NCI-H69 (cell line): Measurements from ENCODE around the gene CLEC16A.
A peak's percentile ranks its signal among the peaks of the same experiment; 100 is the strongest.
"Not testable (repeated sequence)": the region's sequence is repeated elsewhere in the genome, so short reads cannot be mapped to it uniquely, and the experiment has no call there.

ENCODE experiments used
- DNase-seq: peaks from one replicate; lab custom pipeline; 2025; lab: John Stamatoyannopoulos, UW

The CLEC16A gene

DNA sequence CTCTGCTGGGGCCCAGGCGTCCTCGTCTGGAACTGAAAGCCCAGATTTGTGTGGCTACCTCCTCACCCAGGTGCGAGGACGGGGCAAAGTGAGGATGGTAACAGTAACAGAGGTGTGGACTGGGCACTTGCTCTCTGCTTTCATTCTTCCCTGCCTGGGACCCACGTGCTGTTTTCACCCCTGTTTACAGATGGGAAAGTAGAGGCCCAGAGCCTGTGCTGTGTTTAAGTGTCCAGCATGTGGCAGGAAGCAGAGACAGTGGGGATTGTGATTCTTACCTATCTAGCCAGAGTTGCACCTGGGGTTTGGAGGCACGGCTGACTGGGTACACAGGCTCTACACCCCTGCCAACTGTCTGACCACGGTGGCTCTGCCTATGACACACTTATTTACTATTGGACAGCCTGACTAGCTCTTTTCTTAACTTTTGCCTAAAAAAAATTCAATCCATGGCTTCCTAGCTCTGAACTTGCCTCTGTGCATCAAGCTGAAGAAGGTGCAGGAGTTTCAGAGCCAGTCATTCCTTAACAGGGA, 155.4 kb downstream of the CLEC16A start:
- no peak for DNase-seq

DNA sequence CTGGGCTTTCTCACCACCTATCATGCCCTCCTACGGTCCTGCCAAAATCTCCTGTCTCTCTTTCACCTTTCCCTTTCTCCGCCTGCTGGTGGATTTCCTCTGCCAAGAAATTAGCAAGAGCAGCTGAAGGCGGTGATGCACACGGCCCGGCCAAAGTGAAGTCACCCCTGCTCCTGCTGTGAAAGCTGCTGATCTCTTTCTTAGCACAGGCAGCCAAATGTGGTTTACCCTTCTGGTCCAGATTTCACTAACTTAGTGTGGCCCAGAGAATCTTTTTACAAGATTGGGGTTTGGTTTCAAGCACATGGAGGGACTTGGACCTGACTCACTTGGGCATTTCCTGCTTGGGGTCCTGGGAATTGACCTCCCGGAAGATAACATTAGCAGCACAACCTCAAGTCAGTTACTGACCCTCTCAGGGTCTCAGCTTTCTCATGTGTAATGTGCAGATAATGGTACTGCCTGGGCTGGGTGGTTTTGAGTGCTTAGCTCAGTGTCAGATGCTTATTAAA, 155.9 kb downstream of the CLEC16A start:
- peak; percentile 25 for DNase-seq

DNA sequence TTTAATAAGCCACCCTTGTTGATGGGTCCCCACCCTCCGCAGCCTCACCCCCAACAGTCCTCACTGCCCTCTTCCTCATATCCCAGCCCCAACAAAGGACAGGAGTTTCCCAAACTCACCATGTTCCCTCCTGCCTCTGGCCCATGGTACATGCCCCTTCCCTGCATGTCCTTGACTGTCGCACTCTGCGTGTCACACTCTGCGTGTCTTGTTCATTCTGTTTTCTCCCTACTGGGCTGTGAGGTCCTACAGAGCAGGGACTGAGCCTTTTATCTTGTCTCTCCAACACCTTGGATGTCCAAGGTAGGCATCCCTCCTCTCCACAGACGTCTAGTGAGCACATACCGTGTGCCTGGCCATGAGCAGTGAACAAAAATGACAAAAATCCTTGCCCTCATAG, 156.9 kb downstream of the CLEC16A start:
- DNase-seq = no peak

DNA sequence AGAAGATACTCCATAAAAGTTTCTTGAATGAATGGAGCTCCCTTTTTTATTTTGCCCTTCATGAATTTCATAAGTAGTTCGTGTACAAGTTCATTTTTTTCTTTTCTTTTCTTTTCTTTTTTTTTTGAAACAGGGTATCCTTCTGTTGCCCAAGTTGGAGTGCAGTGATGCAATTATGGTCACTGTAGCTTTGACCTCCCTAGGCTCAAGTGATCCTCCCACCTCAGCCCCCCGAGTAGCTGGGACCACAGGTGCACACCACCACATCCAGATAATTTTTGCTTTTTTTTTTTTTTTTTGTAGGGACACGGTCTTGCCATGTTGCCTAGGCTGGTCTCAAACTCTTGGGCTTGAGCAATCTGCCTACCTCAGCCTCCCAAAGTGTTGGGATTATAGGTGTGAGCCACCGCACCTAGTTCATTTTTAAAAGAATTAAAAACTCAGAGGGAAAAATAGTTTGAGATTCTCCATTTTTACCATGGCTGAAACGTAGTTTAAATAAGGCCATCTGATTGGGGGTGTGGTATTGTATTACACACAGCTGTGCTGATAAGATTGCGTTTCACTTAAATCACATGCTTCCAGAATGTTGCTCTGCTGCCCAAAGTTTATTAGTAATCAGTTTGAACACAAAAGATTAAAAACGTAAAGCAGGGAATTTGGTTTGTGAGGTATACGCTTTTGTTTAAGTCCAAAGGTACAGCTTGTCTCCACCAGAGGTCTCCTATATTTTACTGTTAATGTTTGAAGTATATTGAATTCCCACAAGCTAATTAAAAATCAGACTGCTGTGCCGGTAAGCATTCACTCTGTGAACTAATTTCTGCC, 157.5 kb downstream of the CLEC16A start:
- DNase-seq = no peak

DNA sequence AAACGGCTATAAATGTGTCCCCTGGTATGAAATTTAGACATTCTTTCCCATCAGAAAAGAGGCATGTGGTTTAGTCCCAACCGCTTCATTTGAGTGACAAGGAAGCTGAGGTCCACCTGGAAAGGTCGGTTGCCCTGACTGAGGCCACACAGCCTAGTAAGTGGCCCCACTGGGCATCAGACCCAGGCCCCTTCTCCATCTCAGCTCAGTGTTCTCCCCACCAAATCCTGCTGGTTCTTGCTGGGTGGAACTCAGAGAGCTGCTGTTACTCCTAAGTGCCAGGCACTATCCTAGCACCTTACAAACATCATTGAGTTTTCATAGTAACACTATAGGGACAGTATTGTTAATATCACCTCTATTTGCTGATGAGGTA, 158.1 kb downstream of the CLEC16A start:
- no peak for DNase-seq

DNA sequence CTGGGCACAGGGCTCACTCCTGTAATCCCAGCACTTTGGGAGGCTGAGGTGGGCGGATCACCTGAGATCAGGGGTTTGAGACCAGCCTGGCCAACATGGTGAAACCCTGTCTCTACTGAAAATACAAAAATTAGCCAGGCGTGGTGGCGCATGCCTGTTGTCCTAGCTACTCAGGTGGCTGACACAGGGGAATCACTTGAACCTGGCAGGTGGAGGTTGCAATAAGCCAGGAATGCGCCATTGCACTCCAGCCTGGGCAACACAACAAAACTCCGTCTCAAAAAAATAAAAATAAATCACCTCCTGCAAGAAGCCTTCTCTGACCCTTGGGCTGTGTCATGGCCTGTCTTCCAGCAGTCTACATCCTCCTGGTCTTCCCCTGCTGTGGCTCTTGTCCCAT, 158.9 kb downstream of the CLEC16A start:
- DNase-seq = not testable (repeated sequence)

DNA sequence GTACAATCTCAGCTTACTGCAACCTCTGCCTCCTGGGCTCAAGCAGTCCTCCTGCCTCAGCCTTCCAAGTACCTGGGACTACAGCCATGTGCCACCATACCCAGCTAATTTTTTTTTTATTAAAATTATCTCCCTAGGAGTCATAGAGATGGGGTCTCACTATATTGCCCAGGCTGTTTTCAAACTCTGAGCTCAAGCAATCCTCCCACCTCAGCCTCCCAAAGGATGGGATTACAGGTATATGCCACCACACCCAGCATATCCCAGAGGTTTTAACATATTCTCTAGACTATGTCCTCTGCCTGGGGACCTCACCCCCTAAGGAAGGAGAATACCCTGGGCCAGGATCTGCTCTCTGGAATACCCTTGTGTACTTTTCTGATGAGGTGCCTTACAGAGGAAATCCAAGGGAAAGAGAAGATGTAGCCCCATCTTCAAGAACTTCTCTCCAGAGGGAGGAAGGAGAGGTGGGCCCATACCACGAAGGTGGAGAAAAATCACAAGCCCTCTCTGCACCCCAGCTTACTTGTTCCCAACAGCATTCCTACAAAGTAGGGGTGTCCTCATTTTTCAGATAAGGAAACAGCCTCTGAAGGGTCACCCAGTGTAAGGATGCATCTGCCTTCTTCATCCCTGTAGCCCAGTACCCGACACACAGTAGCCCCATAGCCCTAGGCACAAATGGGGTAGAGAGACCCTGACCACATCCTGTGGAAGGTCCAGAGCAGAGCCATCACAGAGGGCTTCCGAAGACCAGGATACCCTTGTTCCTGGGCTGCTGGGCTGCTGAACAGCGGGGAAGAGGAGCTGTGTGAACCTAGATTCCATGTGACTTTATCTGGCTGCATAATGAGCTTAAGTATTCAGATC, 160.0 kb downstream of the CLEC16A start:
- DNase-seq = no peak

DNA sequence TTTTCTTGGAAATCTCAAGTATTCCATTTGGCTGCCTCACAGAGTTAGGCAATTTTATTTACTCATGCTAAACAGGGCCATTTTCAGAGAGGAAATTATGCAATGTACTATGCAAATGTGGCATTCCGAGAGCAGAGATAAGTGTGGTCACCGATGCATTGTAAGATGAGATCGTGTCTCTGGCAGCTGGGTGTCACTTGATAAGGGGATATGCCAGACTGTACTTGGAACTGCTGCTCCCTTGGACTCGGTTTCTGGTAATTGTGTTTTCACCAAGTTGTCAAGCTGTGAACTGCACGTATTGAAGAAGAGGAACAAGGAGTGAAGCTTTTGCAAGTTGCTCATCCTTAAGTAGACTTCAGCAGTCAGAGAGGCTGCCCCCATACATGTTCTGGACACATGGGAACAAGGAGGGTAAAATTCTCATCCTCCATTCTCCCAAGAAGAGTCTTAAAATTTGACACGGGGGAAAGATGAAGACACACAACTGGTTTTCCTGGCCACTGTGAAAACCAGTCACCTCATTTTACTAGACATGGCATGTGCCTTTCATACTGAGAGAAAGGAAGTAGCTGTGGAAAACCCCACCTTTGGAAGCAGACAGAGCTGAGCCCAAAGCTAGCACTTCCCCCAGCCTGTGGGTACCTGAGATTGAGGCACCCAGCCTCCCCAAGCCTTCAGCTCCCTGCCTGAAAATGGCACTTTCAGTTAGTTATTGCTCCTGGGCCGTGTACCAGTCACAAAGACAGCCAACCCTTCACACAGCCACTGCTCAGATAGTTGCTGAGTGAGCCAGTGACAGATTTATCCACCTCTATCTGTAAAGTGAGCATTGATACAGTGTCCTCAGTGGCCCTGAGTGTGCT, 160.9 kb downstream of the CLEC16A start:
- DNase-seq = peak; percentile 20

DNA sequence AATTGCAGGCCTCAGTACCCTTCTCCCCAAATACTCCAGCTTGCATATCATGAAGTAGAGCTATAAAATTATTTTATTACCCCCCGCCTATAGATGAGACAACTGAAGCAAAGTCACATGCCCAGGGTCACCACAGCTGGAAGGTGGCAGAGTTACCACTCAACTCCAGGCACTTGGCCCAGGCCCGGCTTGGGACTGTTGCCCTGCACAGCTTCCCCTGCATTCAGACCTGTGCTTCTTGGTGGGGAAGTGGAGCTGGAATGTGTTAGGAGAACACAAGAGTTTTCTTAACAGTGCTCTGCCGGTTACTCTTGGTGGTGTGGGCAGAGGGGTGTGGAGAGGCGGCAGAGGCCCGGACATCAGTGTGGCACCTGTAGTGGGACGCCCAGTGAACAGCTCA, 162.4 kb downstream of the CLEC16A start:
- no peak for DNase-seq

DNA sequence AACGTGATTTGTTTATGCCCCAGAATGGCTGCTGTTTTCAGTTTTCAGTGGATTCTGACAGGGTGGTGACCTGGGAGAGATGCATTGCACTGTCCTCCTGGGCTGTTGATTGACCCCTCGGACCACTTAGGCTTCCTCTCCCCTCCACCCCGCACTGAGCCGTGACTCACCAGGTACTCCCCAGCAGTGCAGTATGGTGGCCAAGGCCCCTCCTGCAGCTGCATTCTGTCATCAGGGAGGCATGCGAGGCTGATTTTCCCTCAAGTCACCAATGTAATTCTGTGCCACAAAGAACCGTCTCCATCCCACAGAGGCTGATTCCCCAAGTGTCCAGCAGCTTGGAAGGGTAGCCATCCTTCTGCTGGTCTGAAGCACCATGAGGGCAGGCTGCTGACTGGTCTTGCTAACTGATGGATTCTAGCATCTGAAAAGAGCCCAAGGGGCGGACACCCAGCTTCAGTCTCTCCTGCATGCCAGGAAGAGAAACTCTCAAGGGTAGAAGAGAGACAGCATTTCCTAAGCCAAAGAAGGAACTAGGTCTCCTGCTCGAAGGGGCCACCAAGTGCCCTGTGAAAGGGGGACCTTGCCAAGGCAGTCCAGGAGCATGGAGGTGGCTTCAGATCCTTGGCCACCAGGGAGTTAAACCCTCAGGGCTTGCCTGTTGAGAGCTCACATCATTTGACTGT, 163.6 kb downstream of the CLEC16A start:
- no peak for DNase-seq

DNA sequence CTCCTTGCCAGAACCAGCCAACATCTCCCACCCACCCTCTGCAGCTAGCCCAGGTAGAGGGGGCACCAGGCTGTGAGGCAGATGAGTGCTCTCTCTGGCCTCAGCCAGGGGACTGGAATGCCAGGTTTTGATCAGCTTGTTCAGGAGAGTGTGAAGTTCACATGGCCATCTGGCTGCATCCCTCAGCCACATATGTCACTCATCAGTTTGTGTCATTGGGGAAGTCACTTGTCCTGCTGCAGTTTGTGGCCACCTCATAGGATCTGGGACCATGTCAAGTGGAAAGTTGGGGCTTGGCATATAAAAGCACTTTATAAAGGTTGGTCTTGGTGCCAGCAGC, 164.1 kb downstream of the CLEC16A start:
- no peak for DNase-seq

DNA sequence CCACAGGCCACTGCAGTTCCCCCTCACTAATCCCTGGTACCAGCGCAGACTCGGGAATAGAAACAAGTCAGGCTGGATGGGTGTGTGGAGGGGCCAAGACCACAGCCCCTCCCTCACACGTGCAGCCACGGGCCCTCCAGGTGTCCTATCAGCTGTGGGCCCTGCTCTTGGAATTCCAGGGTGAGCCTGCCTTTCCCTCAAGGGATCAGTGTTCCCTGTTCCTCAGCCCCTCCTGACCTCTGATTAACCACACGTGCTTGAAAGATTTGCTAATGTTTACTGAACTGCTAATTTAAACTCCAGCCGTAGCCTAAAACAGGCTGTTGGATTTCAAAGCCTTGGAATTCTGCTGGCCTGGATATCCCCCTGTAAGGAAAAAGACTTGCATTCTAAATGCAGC, 165.2 kb downstream of the CLEC16A start:
- DNase-seq = no peak

DNA sequence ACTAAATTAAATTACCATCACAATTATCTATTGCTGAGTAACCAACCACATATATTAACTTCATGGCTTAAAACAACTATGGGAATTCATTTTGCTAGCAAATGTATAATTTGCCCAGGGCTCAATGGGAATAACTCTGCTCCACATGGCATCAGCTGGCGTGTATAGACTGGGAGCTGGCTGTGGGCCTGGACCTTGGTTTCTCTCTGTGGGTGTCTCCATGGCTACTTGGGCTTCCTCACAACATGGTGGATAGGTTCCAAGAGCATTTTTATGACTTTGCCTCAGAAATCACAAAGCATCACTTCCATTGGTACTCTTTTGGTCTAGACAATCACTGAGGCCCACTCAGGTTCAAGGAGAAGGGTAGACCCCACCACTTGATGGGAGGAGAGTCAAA, 166.8 kb downstream of the CLEC16A start:
- no peak for DNase-seq

DNA sequence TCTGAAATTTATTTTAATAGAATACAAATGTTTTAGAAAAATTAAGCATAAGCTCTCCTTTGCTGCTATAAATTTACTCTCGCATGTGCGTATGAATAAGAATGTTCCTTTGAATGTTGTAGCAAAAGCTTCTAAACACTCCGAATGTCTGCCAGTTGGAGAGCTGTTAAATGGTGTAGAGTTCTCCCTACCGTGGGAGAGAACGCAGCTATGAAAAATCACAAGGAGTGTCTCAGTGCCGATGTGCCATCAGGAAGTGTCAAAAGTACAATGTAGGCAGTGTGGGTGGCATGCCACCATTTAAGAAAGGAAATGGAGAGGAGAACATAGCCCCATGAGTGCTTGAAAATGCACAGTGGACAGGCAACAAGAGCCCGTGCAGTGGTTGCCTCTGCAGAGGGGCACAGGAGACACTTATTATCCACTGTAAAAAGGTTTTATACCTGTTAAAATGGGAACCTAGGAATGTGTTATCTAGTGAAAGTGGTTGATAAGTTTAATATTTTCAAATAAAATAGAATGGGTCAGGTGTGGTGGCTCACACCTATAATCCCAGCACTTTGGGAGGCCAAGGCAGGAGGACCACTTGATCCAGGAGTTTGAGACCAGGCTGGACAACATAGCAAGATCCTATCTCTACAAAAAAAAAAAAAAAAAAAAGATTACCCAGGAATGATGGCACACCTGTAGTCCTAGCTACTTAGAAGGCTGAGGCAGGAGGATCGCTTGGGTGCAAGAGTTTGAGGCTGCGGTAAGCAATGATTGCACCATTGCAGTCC, 167.7 kb downstream of the CLEC16A start:
- DNase-seq = no peak

DNA sequence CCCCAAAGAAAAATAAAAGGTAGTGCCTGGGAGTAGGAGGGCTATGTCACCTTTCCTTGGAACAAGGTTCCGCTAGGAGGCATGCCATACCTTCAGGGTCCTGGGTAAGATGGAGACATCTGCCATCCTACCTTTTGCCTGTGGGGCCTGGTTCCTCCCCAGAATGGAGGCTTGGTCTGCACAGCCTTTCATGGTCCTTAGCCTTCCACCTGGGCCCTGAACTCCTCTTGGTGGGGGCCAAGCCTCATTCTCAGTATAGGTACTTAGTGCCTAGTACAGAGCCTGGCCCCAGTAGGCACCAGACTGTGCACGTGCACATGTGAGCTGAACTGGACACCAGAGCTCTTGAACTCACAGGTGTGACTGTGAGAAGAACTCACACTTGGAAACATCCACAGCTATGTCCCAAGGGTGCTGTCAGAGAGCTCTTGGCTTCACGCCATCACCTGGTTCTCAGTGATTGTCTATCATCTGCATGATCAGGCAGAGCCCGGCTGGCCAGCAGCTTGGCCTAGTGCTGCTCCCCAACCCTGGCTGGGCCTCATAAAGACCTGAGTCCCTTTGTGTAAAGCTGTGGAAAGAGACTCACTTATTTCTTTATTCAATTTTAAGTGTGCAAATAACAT, 168.5 kb downstream of the CLEC16A start:
- peak; percentile 86 for DNase-seq

DNA sequence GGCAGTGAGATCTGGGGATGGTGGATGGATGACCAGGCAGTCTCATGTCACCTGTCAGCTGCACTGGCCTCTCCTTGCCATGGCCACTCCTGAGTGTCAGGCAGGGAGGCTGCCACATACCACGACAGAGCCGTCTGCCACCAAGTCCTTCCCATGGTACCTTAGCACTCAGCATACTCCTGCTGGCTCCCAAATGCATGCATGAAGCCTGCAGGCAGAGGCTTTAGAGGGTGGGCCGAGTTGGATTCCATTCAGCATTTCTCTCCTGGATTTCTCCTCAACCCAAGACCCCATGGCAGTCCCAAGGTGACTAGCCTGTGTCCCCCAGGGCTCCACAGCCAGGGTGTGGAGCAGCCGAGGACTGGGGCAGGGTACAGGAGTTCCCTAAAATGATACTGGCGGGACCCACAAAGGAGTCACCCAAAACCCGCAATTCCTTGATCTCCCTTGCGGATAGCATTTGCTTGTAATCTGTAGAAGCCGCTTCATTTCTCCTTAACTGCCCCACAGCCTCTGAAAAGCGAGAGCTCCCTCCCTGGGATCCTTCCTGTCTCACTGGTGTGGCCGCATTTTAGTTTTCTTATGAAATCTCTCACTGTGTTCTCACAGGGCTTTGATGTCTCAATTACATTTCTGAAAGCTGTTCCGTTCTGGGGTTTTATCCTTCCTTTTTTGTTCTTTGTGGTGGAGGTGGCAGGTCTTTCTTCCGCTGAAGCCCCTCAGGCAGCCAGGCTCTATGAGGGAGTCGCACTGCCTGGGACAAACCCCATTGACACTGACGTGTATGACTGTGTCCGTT, 170.2 kb downstream of the CLEC16A start:
- no peak for DNase-seq

DNA sequence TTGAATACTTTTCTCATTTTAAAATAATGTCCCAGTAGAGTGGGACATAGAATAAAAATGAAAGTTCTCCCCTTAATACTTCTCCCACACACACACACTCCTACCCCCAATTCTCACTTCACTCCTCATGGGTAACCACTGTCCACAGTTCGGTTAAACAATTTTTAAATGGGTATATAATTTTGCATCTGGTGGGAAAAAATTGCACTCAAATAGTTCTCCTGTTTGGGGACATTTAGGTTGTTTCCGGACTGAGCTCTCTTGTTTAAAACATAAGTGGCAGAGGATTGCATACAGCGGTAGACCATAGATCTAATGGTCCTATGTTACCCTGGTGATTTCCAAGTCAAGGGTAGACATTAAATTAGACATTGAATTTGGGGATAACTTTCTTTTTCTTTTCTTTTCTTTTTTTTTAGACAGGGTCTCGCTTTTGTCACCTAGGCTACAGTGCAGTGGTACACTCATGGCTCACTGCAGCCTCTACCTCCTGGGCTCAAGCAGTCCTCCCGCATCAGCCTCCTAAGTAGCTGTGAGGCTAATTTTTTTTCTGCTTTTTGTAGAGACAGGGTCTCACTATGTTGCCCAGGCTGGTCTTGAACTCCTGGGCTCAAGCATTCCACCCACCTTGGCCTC, 173.3 kb downstream of the CLEC16A start:
- DNase-seq = no peak

DNA sequence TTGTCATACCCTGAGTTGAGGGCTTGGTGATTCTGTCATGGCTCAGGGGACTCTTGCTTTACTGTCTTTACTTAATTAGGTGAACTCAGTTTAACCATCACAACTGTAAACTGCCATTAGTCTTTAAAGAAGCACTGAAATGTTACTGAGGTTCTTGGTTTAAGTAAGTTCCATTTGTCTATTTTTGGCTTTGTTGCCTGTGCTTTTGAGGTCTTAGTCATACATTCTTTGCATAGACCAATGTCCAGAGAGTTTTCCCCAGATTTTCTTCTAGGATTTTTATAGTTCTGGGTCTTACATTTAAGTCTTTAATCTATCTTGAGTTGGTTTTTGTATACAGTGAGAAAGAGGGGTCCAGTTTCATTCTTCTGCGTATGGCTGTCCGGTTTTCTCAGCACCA, 174.1 kb downstream of the CLEC16A start:
- no peak for DNase-seq
